ENCODE data around the gene CFAP410.

Gene CFAP410

GRCh38 chr21:44338971-44339910 lies at the start of gene CFAP410:
TSS of gene CFAP410 (minus strand) at chr21:44339390. CDS start at chr21:44339194, 196 bp downstream.
- TF ChIP-seq TEAD4 (IDR thresholded peaks at IDR 0.05): peak; percentile 8; the same call in 1 of the 2 replicates
- peak; percentile 86 for TF ChIP-seq TAF1 (IDR thresholded peaks at IDR 0.05; ENCODE audit: low read depth)
- no peak for TF ChIP-seq ZBTB7A (IDR thresholded peaks at IDR 0.05; ENCODE audit: low read depth)
- TF ChIP-seq MAX (IDR thresholded peaks at IDR 0.05): peak; percentile 87
- no peak for TF ChIP-seq REST (IDR thresholded peaks at IDR 0.05; ENCODE audit: low read depth)
- TF ChIP-seq YY1 (IDR thresholded peaks at IDR 0.05; ENCODE audit: low read depth): peak; percentile 82
- peak; percentile 97 for TF ChIP-seq CREB1 (IDR thresholded peaks at IDR 0.05; ENCODE audit: low read depth)
- peak; percentile 72 for TF ChIP-seq TCF12 (IDR thresholded peaks at IDR 0.05; ENCODE audit: low read depth)
- TF ChIP-seq NFIC (IDR thresholded peaks at IDR 0.05): no peak; the same call in 1 of the 2 replicates
- no peak; the same call in 1 of the 2 replicates for TF ChIP-seq EP300 (IDR thresholded peaks at IDR 0.05; ENCODE audit: borderline replicate concordance)

- TF ChIP-seq TCF12 (IDR thresholded peaks at IDR 0.05; ENCODE audit: low read depth) (no peak), MAX (IDR thresholded peaks at IDR 0.05) (no peak), REST (IDR thresholded peaks at IDR 0.05; ENCODE audit: low read depth) (no peak), ZBTB7A (IDR thresholded peaks at IDR 0.05; ENCODE audit: low read depth) (no peak), YY1 (IDR thresholded peaks at IDR 0.05; ENCODE audit: low read depth) (no peak), FOXM1 (IDR thresholded peaks at IDR 0.05; ENCODE audit: borderline replicate concordance, low read depth) (no peak), TAF1 (IDR thresholded peaks at IDR 0.05; ENCODE audit: low read depth) (no peak)
Observed at GRCh38 chr21:44384968-44385367, 45.8 kb upstream of the CFAP410 start.

GRCh38 chr21:44383216-44383615 lies 44.0 kb upstream of the CFAP410 start:
- TF ChIP-seq FOXM1 (IDR thresholded peaks at IDR 0.05; ENCODE audit: borderline replicate concordance, low read depth): no peak
- TF ChIP-seq YY1 (IDR thresholded peaks at IDR 0.05; ENCODE audit: low read depth): no peak
- no peak for TF ChIP-seq ZBTB7A (IDR thresholded peaks at IDR 0.05; ENCODE audit: low read depth)
- TF ChIP-seq CREB1 (IDR thresholded peaks at IDR 0.05; ENCODE audit: low read depth): no peak
- TF ChIP-seq TEAD4 (IDR thresholded peaks at IDR 0.05): no peak
- TF ChIP-seq RAD21 (IDR thresholded peaks at IDR 0.05; ENCODE audit: low read depth): no peak
- TF ChIP-seq NFIC (IDR thresholded peaks at IDR 0.05): no peak
- no peak for TF ChIP-seq EGR1 (IDR thresholded peaks at IDR 0.05)
- no peak for TF ChIP-seq TAF1 (IDR thresholded peaks at IDR 0.05; ENCODE audit: low read depth)
- no peak for TF ChIP-seq MAX (IDR thresholded peaks at IDR 0.05)
- no peak for TF ChIP-seq CEBPB (IDR thresholded peaks at IDR 0.05)
- TF ChIP-seq TCF12 (IDR thresholded peaks at IDR 0.05; ENCODE audit: low read depth): no peak
- no peak for TF ChIP-seq REST (IDR thresholded peaks at IDR 0.05; ENCODE audit: low read depth)
- TF ChIP-seq USF1 (IDR thresholded peaks at IDR 0.05): no peak
- TF ChIP-seq EP300 (IDR thresholded peaks at IDR 0.05; ENCODE audit: borderline replicate concordance): no peak

GRCh38 chr21:44382536-44382935 lies 43.3 kb upstream of the CFAP410 start:
- TF ChIP-seq ZBTB7A (IDR thresholded peaks at IDR 0.05; ENCODE audit: low read depth) (no peak), TCF12 (IDR thresholded peaks at IDR 0.05; ENCODE audit: low read depth) (no peak), NFIC (IDR thresholded peaks at IDR 0.05) (no peak), RAD21 (IDR thresholded peaks at IDR 0.05; ENCODE audit: low read depth) (no peak), FOXM1 (IDR thresholded peaks at IDR 0.05; ENCODE audit: borderline replicate concordance, low read depth) (no peak), EGR1 (IDR thresholded peaks at IDR 0.05) (no peak), TEAD4 (IDR thresholded peaks at IDR 0.05) (no peak), MAX (IDR thresholded peaks at IDR 0.05) (no peak), CREB1 (IDR thresholded peaks at IDR 0.05; ENCODE audit: low read depth) (no peak), USF1 (IDR thresholded peaks at IDR 0.05) (no peak), CEBPB (IDR thresholded peaks at IDR 0.05) (no peak), REST (IDR thresholded peaks at IDR 0.05; ENCODE audit: low read depth) (no peak), TAF1 (IDR thresholded peaks at IDR 0.05; ENCODE audit: low read depth) (no peak)
